ENCODE results near the gene TNFSF13. TPM values are rescaled to one million over a fixed set of nuclear protein-coding genes. Genes with fewer than 3 reads are reported as not detected.

TNFSF13 gene
- total RNA-seq, 4 donors from 2014 or later: 14.5 to 47.1 (median 27.2) TPM

GRCh38 chr17:7512105-7512504 lies 46.4 kb upstream of the TNFSF13 start:
- H3K4me1 ChIP-seq: peaks cover 0 to 6% (median 0%) of the 10 kb centered on the region in 3 donors
- H3K36me3 ChIP-seq: peaks cover 0 to 76% of the 10 kb centered on the region in 2 donors
- H3K4me3 ChIP-seq: no peak overlapping the region
- no peak overlapping the region for H3K27ac ChIP-seq
- H3K9me3 ChIP-seq: no peaks in the 10 kb centered on the region
- no peak for ATAC-seq
- WGBS, 2 donors (ENCODE audit: low coverage in 1 of 2): 70 to 100% methylated on average over 2 of the region's 15 CpGs
- no peak for TF ChIP-seq EP300 (IDR thresholded peaks at IDR 0.05)
- TF ChIP-seq CTCF (IDR thresholded peaks at IDR 0.05): no peak
- TF ChIP-seq POLR2AphosphoS5 (IDR thresholded peaks at IDR 0.05): no peak
- TF ChIP-seq POLR2A (IDR thresholded peaks at IDR 0.05): no peak
- no peaks in the 10 kb centered on the region for H3K27me3 ChIP-seq

DNA sequence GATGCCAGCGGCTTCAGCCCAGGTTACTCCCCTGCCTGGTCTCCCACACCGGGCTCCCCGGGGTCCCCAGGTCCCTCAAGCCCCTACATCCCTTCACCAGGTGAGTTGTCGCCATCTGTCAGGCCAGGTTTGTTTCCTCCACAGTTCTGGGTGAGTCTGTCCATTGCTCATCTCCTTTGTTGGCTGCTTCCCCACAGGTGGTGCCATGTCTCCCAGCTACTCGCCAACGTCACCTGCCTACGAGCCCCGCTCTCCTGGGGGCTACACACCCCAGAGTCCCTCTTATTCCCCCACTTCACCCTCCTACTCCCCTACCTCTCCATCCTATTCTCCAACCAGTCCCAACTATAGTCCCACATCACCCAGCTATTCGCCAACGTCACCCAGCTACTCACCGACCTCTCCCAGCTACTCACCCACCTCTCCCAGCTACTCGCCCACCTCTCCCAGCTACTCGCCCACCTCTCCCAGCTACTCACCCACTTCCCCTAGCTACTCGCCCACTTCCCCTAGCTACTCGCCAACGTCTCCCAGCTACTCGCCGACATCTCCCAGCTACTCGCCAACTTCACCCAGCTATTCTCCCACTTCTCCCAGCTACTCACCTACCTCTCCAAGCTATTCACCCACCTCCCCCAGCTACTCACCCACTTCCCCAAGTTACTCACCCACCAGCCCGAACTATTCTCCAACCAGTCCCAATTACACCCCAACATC lies 45.6 kb upstream of the TNFSF13 start:
- peaks cover 0 to 67% of the 10 kb centered on the region in 2 donors for H3K36me3 ChIP-seq
- 84 to 88% methylated on average over 17 to 20 of the region's 20 CpGs for WGBS, 2 donors (ENCODE audit: low coverage in 1 of 2)
- no peak overlapping the region for H3K4me3 ChIP-seq
- H3K27me3 ChIP-seq: no peaks in the 10 kb centered on the region
- TF ChIP-seq POLR2A (IDR thresholded peaks at IDR 0.05): no peak
- TF ChIP-seq POLR2AphosphoS5 (IDR thresholded peaks at IDR 0.05): no peak
- TF ChIP-seq CTCF (IDR thresholded peaks at IDR 0.05): no peak
- no peak for TF ChIP-seq EP300 (IDR thresholded peaks at IDR 0.05)
- H3K27ac ChIP-seq: no peak overlapping the region
- ATAC-seq: no peak
- H3K9me3 ChIP-seq: no peaks in the 10 kb centered on the region
- H3K4me1 ChIP-seq: peaks cover 0 to 6% (median 0%) of the 10 kb centered on the region in 3 donors

GRCh38 chr17:7513850-7514419 lies 44.6 kb upstream of the TNFSF13 start:
- no peak for TF ChIP-seq POLR2A (IDR thresholded peaks at IDR 0.05)
- no peak for TF ChIP-seq EP300 (IDR thresholded peaks at IDR 0.05)
- TF ChIP-seq CTCF (IDR thresholded peaks at IDR 0.05): no peak
- TF ChIP-seq POLR2AphosphoS5 (IDR thresholded peaks at IDR 0.05): no peak
- Histone ChIP-seq H3K4me1 (peaks cover 0 to 6% (median 0%) of the 10 kb centered on the region in 3 donors), H3K36me3 (peaks cover 0 to 58% of the 10 kb centered on the region in 2 donors), H3K4me3 (no peak overlapping the region), H3K9me3 (no peaks in the 10 kb centered on the region), H3K27me3 (no peaks in the 10 kb centered on the region), H3K27ac (no peak overlapping the region)
- no peak for ATAC-seq
- 71 to 74% methylated on average over 6 to 9 of the region's 17 CpGs for WGBS, 2 donors (ENCODE audit: low coverage in 1 of 2)

DNA sequence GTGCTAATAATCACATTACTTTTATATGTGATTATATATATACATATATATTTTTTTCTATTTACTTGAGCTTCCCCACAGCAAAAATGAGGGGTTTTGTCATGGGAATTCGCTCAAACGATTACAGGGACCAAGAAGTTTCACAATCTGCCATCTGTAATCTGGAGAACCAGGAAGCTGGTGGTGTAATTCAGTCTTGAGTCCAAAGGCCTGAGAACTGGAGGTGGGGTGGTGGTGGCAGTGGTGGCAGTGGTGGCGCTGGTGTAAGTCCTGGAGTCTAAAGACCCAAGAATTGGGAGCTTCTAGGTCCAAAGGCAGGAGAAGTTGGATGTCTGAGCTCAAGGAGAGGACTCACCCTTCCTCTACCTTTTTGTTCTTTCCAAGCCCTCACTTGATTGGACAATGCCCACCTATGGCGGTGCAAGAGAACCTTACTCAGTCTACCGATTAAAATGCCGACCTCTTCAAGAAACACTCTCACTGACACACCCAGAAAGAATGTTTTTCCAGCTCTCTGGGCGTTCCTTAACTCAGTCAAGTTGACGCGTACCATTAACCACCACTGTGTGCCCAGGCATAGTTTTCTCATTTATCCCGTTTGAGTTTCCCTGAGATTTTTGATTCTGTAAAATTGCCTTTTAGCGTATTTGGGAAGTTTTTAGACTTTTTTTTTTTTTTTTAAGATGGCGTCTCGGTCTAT lies 42.5 kb upstream of the TNFSF13 start:
- Histone ChIP-seq H3K27me3 (no peaks in the 10 kb centered on the region), H3K4me1 (peaks cover 0 to 6% (median 0%) of the 10 kb centered on the region in 3 donors), H3K4me3 (no peak overlapping the region), H3K36me3 (peaks cover 0 to 36% of the 10 kb centered on the region in 2 donors), H3K27ac (no peak overlapping the region), H3K9me3 (no peaks in the 10 kb centered on the region)
- TF ChIP-seq POLR2AphosphoS5 (IDR thresholded peaks at IDR 0.05) (no peak), CTCF (IDR thresholded peaks at IDR 0.05) (no peak), EP300 (IDR thresholded peaks at IDR 0.05) (no peak), POLR2A (IDR thresholded peaks at IDR 0.05) (no peak)
- WGBS, 2 donors (ENCODE audit: low coverage in 1 of 2): 83 to 90% methylated on average over 9 to 11 of the region's 13 CpGs
- ATAC-seq: no peak
